Upper lobe of left lung (tissue), 4 donors: Measurements from ENCODE around the gene NMUR1.

Experiments
- CTCF ChIP-seq, 6 experiments: fragments of 450-650 bp in 4 of 6; fragments of 200-600 bp in 2 of 6; sonication (generic) in 2 of 6; IDR thresholded peaks; one replicate each; pipeline ENCODE4 v1.5.1; 2016 to 2019; ENCODE audit warnings: antibody characterized with exemption in 6 of 6
- EP300 ChIP-seq, 4 donors: sonication (generic); formaldehyde crosslinking; IDR thresholded peaks; one replicate each; pipeline ENCODE4 v1.5.1; 2017; ENCODE audit warnings: antibody characterized with exemption in 4 of 4, control low read depth in 2 of 4
- POLR2A ChIP-seq, 4 donors: fragments of 450-650 bp; IDR thresholded peaks; one replicate each; pipeline ENCODE4 v1.5.1; 2016 to 2017; ENCODE audit warnings: antibody characterized with exemption in 4 of 4, mild to moderate bottlenecking in 2 of 4
- POLR2AphosphoS5 ChIP-seq, 2 donors: sonication (generic); formaldehyde crosslinking; IDR thresholded peaks; one replicate each; pipeline ENCODE4 v1.5.1; 2017; ENCODE audit warnings: antibody characterized with exemption in 2 of 2

GRCh38 chr2:231502596-231502995, 27.6 kb downstream of the NMUR1 start:
- TF ChIP-seq CTCF (IDR thresholded peaks at IDR 0.05), result no peak
- TF ChIP-seq POLR2AphosphoS5 (IDR thresholded peaks at IDR 0.05), result no peak
- no peak for TF ChIP-seq POLR2A (IDR thresholded peaks at IDR 0.05)
- TF ChIP-seq EP300 (IDR thresholded peaks at IDR 0.05), result no peak
